Measurements from ENCODE around the gene MYH7B. TPM values are rescaled to one million over a fixed set of nuclear protein-coding genes. Genes with fewer than 3 reads are reported as not detected.

The MYH7B gene
- total RNA-seq, 1 donor from 2014 or later, result 0.05 TPM

GRCh38 chr20:34990661-34991214, 35.1 kb downstream of the MYH7B start:
- DNase-seq (ENCODE audit: low read depth), result no peak

GRCh38 chr20:34992751-34993417, 37.2 kb downstream of the MYH7B start:
- DNase-seq (ENCODE audit: low read depth), result no peak

GRCh38 chr20:34993941-34994508, 38.4 kb downstream of the MYH7B start:
- no peak for DNase-seq (ENCODE audit: low read depth)

GRCh38 chr20:34994509-34995131, 39.0 kb downstream of the MYH7B start:
- no peak for DNase-seq (ENCODE audit: low read depth)

GRCh38 chr20:34995192-34995591, 39.5 kb downstream of the MYH7B start:
- DNase-seq (ENCODE audit: low read depth), result no peak

- DNase-seq (ENCODE audit: low read depth), result no peak
Measured at GRCh38 chr20:34995696-34996095, 40.0 kb downstream of the MYH7B start.

GRCh38 chr20:34996243-34997028, 40.8 kb downstream of the MYH7B start:
- DNase-seq (ENCODE audit: low read depth), result no peak

GRCh38 chr20:34997131-34997561, 41.5 kb downstream of the MYH7B start:
- no peak for DNase-seq (ENCODE audit: low read depth)

- no peak for DNase-seq (ENCODE audit: low read depth)
Measured at GRCh38 chr20:34997774-34998173, 42.1 kb downstream of the MYH7B start.

- no peak for DNase-seq (ENCODE audit: low read depth)
Measured at GRCh38 chr20:34998331-34998950, 42.8 kb downstream of the MYH7B start.

GRCh38 chr20:34999021-34999451, 43.4 kb downstream of the MYH7B start:
- no peak for DNase-seq (ENCODE audit: low read depth)

GRCh38 chr20:34999782-35000181, 44.1 kb downstream of the MYH7B start:
- no peak for DNase-seq (ENCODE audit: low read depth)

- DNase-seq (ENCODE audit: low read depth), result no peak
Measured at GRCh38 chr20:35000311-35000921, 44.7 kb downstream of the MYH7B start.

- DNase-seq (ENCODE audit: low read depth), result no peak
Measured at GRCh38 chr20:35000922-35001595, 45.4 kb downstream of the MYH7B start.

GRCh38 chr20:35001596-35002362, 46.1 kb downstream of the MYH7B start:
- DNase-seq (ENCODE audit: low read depth), result no peak

- DNase-seq (ENCODE audit: low read depth), result no peak
Measured at GRCh38 chr20:35002426-35003210, 47.0 kb downstream of the MYH7B start.

GRCh38 chr20:35003211-35004031, 47.8 kb downstream of the MYH7B start:
- no peak for DNase-seq (ENCODE audit: low read depth)

- DNase-seq (ENCODE audit: low read depth), result no peak
Measured at GRCh38 chr20:35004051-35004725, 48.5 kb downstream of the MYH7B start.
